Measurements from ENCODE around the gene PSMD4. TPM values are rescaled to one million over a fixed set of nuclear protein-coding genes. Genes with fewer than 3 reads are reported as not detected.

The PSMD4 gene
- total and polyA plus RNA-seq, 2 donors (not counting 3 experiments of a cell fraction or from before 2014, with no cell fraction given) = 181 to 266 TPM

DNA sequence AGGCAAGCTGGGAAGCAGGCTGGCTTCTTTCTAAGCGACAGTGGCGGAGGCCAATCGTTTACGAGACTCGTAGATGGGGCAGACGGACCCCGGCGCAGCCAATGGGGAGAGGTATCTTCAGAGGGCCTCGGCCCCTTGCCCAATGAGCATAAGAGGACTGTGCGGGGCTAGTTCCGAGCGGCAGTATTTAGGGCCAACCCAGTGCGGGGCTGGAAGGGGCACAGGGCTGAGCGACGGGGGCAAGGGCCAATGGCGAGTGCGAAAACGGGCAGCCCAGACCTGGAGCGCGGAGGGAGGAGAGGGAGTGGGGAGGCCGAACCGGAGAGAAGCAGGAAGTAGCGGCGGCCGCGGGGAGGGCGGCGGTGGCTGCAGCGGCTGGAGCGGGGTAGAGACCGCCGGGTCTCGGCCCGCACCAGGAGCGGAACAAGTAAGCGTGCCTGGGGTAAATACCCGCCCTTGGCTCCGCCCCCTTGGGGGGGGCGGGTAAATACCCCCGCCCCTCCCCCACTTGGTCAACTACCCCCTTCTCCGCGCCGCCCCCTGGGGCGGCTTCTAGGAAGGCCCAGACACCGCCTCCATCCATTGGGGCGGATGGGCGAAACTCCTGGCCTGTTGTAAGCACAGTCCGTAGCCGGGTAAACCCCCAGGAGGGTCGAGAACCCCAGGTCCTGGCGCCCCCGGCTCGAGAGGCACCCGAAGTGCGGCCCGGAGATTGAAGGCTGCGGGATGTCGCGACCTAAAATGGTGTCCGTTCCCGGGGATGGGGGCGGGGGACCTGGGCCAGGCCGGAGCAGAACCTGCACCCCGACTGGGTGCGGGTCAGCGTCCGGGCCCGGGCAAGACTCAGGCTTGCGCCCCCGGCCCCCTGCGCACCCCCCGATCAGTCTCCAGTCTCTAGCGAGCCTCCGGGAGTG, 27.7 kb downstream of the PSMD4 start, which contains the start of gene ZNF687:
TSS of gene ZNF687 (plus strand) at position 331 of the 914 bp plus-strand sequence. CDS start 3,993 bp downstream, outside the sequence.
- Histone ChIP-seq H2AFZ (ENCODE audit: low read depth, low read length) (peak within 1 kb of the TSS; percentile 63), H3K4me3 (replicated peaks in 1 of 3; ENCODE audit: insufficient read depth in 1 of 3, low read depth in 1 of 3, low read length in 3 of 3) (peak within 1 kb of the TSS; percentile 66 to 89 (median 69)), H3K27me3 (ENCODE audit: control insufficient read depth in 2 of 2, insufficient read depth in 2 of 2, low read length in 2 of 2) (peaks cover 0 to 2% of the 10 kb centered on the region in 2 experiments), H3K36me3 (ENCODE audit: control insufficient read depth in 2 of 2, extremely low read depth in 1 of 2, insufficient read depth in 2 of 2, low read length in 2 of 2) (peaks cover 0 to 15% of the 10 kb centered on the region in 2 experiments), H3K9me3 (replicated peaks; ENCODE audit: control insufficient read depth, insufficient read depth, low read length) (no peaks in the 10 kb centered on the region), H4K20me1 (replicated peaks; ENCODE audit: control insufficient read depth, extremely low read depth, insufficient read depth, low read length) (no peaks in the 10 kb centered on the region), H3K9ac (replicated peaks; ENCODE audit: extremely low read depth, insufficient read depth, low read length) (peak within 1 kb of the TSS; percentile 82), H3K4me2 (ENCODE audit: insufficient read depth, low read length) (peak within 1 kb of the TSS; percentile 61), H3K27ac (ENCODE audit: insufficient read depth, low read depth, low read length) (peak within 1 kb of the TSS; percentile 81), H3K9me1 (replicated peaks; ENCODE audit: control insufficient read depth, extremely low read depth, insufficient read depth, low read length) (no peaks in the 10 kb centered on the region), H3K79me2 (ENCODE audit: control insufficient read depth, insufficient read depth, low read length) (peaks cover 8% of the 10 kb centered on the region), H3K4me1 (ENCODE audit: control insufficient read depth, extremely low read depth, insufficient read depth, low read length) (peaks cover 9% of the 10 kb centered on the region)
- no TSS peak for BruUV-seq (replicated peaks)
- FAIRE-seq (no peak), DNase-seq (ENCODE audit: low read depth, low spot score) (peak; percentile 100)
- ChIA-PET CTCF (interaction anchor here (0.7 to 4.1 kb wide), 12 partner anchors 12 to 182 kb away, joined by 3 to 26 read pairs (median 4); partner anchors contain the start of genes PSMD4 and RFX5), POLR2A (interaction anchor here (0.6 to 1.2 kb wide), 8 partner anchors 10 to 116 kb away, joined by 3 to 4 read pairs (median 3); partner anchors contain the start of gene PI4KB)
- dilution Hi-C loops (cut with MboI; ENCODE audit: extremely low pct_ligation_motif_present, low sequenced_read_pairs) = no loop called here
- intact Hi-C loops (cut with micrococcal nuclease) = loop anchor here (1.0 to 2.0 kb wide), 7 partner anchors 19 to 117 kb away; partner anchors contain the start of genes PI4KB, PIP5K1A, PSMB4 and PSMD4
- no peak for TF ChIP-seq MYC (IDR thresholded peaks at IDR 0.05; ENCODE audit: low read depth, low read length)
- TF ChIP-seq JUN (IDR thresholded peaks at IDR 0.05; ENCODE audit: borderline replicate concordance, insufficient read depth, insufficient read length, low read depth) = no peak
- peak; percentile 76 for TF ChIP-seq POLR2A (IDR thresholded peaks at IDR 0.05; ENCODE audit: low read depth, low read length)
- TF ChIP-seq POLR2AphosphoS5 (IDR thresholded peaks at IDR 0.05; ENCODE audit: insufficient read depth, low read depth, low read length) = peak; percentile 71
- no peak for TF ChIP-seq EZH2 (IDR thresholded peaks at IDR 0.05; ENCODE audit: borderline replicate concordance, low read depth, low read length, severe bottlenecking)
- no peak for TF ChIP-seq CTCF (IDR thresholded peaks at IDR 0.05; ENCODE audit: extremely low read depth in 1 of 2, insufficient read depth in 1 of 2, low read depth in 1 of 2, low read length in 2 of 2)
- TF ChIP-seq FOS (IDR thresholded peaks at IDR 0.05; ENCODE audit: borderline replicate concordance, insufficient read depth, low read length) = no peak
- no peak for TF ChIP-seq MAX (IDR thresholded peaks at IDR 0.05; ENCODE audit: insufficient read depth, insufficient read length)
- no peak for TF ChIP-seq GATA2 (IDR thresholded peaks at IDR 0.05; ENCODE audit: insufficient read depth, insufficient read length, low read depth, low read length)

Measured in endothelial cell of umbilical vein (primary cell).